CD4-positive, alpha-beta T cell treated with Interleukin-6 for 4 hours (primary cell): ENCODE results near the gene MRPS23.
"Not testable (repeated sequence)": the region's sequence is repeated elsewhere in the genome, so short reads cannot be mapped to it uniquely, and the experiment has no call there.

Experiments
- DNase-seq: peaks from one replicate; pipeline ENCODE4 v3.0.0-alpha.2; 2020; ENCODE audit warnings: mixed read lengths

MRPS23 gene

GRCh38 chr17:57861790-57862693, 12.2 kb upstream of the MRPS23 start:
- DNase-seq: no peak

- DNase-seq: peak; percentile 62
Measured at GRCh38 chr17:57861000-57861789, 11.4 kb upstream of the MRPS23 start.

GRCh38 chr17:57860414-57860999, 10.7 kb upstream of the MRPS23 start:
- no peak for DNase-seq

- DNase-seq: no peak
Measured at GRCh38 chr17:57859601-57860413, 10.0 kb upstream of the MRPS23 start.

DNA sequence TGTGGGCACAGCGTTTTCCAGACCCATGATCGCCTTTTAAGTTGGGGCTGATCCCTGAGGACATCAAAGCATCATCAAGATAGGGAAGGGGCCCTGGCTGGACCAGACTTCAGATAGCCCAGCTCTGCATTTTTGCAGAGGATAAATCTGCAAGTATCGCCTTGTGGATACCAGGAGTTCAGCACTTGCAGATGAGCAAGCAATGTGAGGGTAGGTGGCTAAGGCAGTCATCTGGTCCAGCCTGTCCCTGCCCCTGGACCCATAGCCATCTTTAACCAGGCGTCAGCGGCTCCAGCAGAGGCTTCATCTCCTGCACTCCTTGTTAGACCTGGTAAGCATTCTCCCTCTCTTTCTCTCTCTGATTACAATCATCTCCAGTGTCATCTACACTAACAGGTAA, 9.0 kb upstream of the MRPS23 start:
- DNase-seq: no peak

GRCh38 chr17:57856792-57857620, 7.2 kb upstream of the MRPS23 start:
- no peak for DNase-seq

DNA sequence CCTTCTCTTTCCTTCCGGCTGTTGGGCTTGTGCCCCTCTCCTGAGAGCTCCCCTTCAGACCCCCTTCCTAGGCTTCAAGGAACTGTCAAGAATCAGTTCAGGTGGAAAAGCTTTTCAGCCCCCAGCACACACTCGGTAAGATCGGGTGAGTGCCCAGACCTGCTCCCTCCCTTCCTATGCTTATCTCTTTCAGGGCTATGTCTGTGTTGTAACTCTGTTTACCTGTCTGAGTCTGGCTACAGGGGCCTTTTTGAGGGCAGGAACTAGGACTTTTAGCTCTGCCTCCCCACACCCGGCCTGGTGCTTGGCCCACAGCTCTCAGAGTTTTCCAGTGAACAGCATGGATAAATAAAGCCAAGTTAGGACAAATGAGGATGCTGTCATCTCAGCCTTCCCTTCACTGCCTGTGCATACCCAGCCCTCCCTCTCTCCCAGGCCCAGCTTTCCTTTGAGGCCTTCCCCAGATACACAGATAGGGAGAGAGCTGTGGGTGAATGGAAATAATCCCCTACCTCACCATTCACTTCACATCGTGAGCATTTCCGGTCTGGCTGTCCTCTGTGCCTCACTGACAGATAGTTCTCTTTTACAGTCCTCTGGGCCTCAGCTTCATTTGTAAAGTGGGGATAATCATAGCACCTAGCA, 5.7 kb upstream of the MRPS23 start:
- no peak for DNase-seq

DNA sequence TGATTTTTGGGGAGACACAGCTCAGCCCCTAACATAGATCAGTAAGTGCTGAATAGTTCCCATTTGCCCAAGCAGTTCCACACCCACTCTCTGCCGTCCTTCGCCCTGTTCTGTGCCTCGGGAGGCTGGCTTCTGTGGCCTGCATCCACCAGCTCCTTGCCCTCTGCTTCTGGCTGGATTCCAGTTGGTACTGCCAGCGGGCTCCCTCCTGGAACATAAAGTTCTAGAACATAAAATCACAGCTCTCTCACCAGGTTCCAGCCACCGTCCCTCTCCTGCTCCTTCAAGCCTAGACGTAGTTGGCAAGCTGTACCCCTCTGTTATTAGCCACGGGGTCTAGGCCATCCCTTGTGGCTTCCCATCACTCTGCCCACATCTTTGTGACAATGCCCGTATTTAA, 3.9 kb upstream of the MRPS23 start:
- DNase-seq: no peak

DNA sequence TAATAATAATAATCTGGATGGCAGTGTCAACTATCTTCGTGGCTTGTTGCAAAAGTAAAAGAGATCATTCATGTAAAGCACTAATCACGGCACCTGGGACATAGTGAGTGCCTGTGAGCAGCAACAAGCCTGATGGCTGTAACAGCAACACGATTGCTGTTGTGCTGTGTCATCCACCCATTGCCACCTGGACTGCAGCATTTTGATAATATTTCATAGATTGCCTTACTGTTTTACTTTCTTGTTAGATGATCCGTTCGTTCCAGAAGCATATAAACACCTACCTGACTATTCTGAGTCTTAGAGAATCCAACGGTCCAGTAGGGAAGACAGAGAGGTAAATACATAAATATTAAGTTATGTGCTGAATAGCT, 3.1 kb upstream of the MRPS23 start:
- DNase-seq: no peak

GRCh38 chr17:57852092-57852954, 2.5 kb upstream of the MRPS23 start:
- no peak for DNase-seq

DNA sequence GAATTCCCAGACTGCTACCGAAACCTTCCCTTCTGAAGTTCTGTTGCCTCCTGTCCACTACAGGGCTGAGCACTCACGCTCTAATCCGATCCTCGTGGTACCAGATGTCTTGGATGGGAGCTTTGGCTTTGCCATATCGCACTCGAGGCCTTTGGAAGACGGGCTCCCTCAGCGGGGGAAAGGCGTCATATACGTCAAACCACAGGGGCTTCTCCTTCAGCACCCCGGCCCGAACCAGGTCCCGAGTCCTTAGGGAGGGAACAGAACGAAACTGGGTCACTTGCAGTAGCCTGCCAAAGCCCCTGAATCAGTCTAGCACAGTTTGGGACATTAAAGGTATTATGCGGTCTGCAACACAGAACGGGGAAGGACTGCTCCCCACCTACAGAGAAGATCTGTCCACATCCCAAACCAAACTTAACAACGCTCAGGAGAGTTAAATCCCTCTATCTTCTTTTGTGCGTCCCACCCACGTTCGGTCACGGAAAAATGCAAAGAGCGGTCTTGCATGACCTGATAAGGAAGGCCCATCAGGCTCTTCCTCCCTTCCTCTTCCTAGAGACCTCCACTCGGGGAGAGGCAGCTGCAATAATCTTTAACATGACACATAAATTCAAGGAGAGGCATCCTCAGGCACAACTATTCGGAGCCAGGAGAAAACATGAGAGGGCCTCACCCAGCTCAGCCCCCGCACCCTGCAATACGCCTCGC, 526 bp downstream of the MRPS23 start:
- DNase-seq: no peak

- not testable (repeated sequence) for DNase-seq
Measured at GRCh38 chr17:57846056-57846945, 3.5 kb downstream of the MRPS23 start.

DNA sequence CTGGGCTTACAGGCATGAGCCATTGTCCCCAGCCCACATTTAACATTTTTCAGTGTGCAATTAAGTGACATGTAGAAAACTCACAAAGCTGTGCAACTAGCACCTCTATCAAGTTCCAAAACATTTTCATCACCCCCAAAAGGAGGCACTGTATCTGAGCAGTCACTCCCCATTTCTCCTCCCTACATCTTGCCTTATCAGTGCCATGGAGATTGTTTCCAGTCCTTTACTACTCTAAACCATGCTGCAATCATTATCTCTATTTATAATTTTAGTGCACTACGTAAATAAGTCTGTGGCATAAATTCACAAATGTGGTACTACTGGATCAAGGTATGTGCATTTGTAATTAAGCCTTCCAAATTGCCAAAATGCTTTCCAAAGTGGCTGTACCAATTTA, 7.6 kb downstream of the MRPS23 start:
- no peak for DNase-seq

DNA sequence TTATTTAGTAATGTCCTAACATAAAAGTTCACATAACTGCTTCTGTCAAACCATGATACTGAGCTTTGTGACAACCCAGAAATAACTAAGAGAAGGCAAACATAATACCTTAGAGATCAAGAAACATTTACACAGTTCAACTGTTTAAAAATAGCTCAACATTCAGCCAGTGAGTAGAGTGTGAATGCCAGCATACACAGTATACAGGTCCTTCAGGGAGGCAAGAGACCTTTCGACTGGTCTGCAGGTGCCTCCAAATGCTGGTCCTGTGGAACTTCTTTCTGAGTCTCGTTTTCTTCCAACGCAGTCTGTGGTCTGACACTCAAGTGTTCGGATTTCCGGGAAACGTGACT, 10.3 kb downstream of the MRPS23 start:
- DNase-seq: no peak

- DNase-seq: no peak
Measured at GRCh38 chr17:57838857-57839570, 10.8 kb downstream of the MRPS23 start.

DNA sequence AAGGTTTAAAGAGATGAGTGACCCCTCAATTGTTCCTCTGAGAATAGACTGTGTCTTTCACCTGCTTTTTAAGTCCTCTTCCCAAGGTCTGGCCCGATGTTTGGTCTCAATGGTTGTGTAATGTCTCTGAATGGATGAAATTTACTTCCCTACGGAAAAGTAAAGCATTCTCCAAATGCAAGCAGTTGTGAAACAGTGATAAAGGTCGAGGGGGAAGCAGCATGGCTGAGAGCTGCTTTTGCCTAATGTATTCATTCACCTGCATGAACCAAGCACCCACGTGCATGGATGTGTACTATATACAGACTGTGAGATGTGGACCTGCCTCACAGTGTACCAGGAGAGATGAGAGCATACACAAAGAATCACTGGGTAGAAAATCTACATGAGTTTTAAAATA, 11.4 kb downstream of the MRPS23 start:
- no peak for DNase-seq

GRCh38 chr17:57835333-57835900, 14.4 kb downstream of the MRPS23 start:
- no peak for DNase-seq
